H1 (cell line): ENCODE measurements around the gene OR56B4. TPM values are rescaled to one million over a fixed set of nuclear protein-coding genes. Genes with fewer than 3 reads are reported as not detected.
"Not testable (repeated sequence)": the region's sequence is repeated elsewhere in the genome, so short reads cannot be mapped to it uniquely, and the experiment has no call there.

Source experiments
- CTCF ChIA-PET: fragments of 300-600 bp; sonication (Branson Sonifier 250); formaldehyde crosslinking; loops from one replicate; lab custom pipeline; 2021; ENCODE audit not compliant: partially characterized antibody; lab: Charles Lee
- POLR2A ChIA-PET: fragments of 300-600 bp; sonication (Branson Sonifier 250); formaldehyde crosslinking; loops from one replicate; lab custom pipeline; 2021; ENCODE audit warnings: inconsistent platforms; ENCODE audit not compliant: partially characterized antibody; lab: Charles Lee
- DNase-seq, 2 experiments: peaks; one replicate each; pipeline versions ENCODE4 v3.0.0 to v3.0.0-alpha.2; 2010 to 2022; ENCODE audit warnings: low spot score in 2 of 2, low read depth in 1 of 2, mixed read lengths in 1 of 2
- FAIRE-seq: peaks from 2 replicates; lab custom pipeline; 2011; peaks lifted over from hg19 to GRCh38; lab: Jason Lieb, UNC
- H2AFZ ChIP-seq: 2 replicates; pipeline ENCODE4 v1.8.1; 2012; ENCODE audit warnings: low read length, inconsistent platforms
- H2AK5ac ChIP-seq: 2 replicates; pipeline ENCODE4 v1.6.1; 2013; ENCODE audit warnings: low read depth, low read length
- H2BK120ac ChIP-seq: replicated peaks from 2 replicates; pipeline ENCODE3; 2013; ENCODE audit warnings: low read depth, low read length, inconsistent platforms
- H2BK12ac ChIP-seq: 2 replicates; pipeline ENCODE4 v1.6.1; 2013; ENCODE audit warnings: low read depth, low read length
- H2BK15ac ChIP-seq: 2 replicates; pipeline ENCODE4 v1.6.1; 2013; ENCODE audit warnings: low read length
- H2BK20ac ChIP-seq: 2 replicates; pipeline ENCODE4 v1.6.1; 2013; ENCODE audit warnings: low read length
- H2BK5ac ChIP-seq: 2 replicates; pipeline ENCODE4 v1.6.1; 2013; ENCODE audit warnings: low read depth, low read length
- H3K14ac ChIP-seq: 2 replicates; pipeline ENCODE4 v1.6.1; 2013; ENCODE audit warnings: inconsistent platforms; ENCODE audit not compliant: insufficient read length
- H3K18ac ChIP-seq: 2 replicates; pipeline ENCODE4 v1.6.1; 2013; ENCODE audit warnings: low read length; ENCODE audit errors: extremely low read depth
- H3K23ac ChIP-seq: 2 replicates; pipeline ENCODE4 v1.6.1; 2013; ENCODE audit warnings: inconsistent platforms; ENCODE audit not compliant: insufficient read length
- H3K23me2 ChIP-seq: 2 replicates; pipeline ENCODE4 v1.6.1; 2013; ENCODE audit warnings: low read depth, low read length
- H3K27ac ChIP-seq: 2 replicates; pipeline ENCODE4 v1.6.1; 2011; ENCODE audit warnings: low read depth, low read length, inconsistent platforms
- H3K27me3 ChIP-seq, 4 experiments: replicated peaks in 1 of 4; 1 replicate in 1 of 4; 2 replicates in 3 of 4; pipeline versions ENCODE4 v1.6.1 to v1.8.1; 2011 to 2013; ENCODE audit warnings: low read length in 3 of 4, mild to moderate bottlenecking in 3 of 4, inconsistent platforms in 2 of 4, mixed read lengths in 2 of 4, moderate library complexity in 1 of 4; ENCODE audit not compliant: control insufficient read depth in 3 of 4, insufficient read depth in 3 of 4; ENCODE audit errors: extremely low read depth in 1 of 4
- H3K36me3 ChIP-seq, 4 experiments: 2 replicates each; pipeline versions ENCODE4 v1.6.1 to v1.8.1; 2011 to 2013; ENCODE audit warnings: mild to moderate bottlenecking in 4 of 4, low read length in 3 of 4, moderate library complexity in 2 of 4, control low read depth in 1 of 4, inconsistent platforms in 1 of 4; ENCODE audit not compliant: insufficient read depth in 4 of 4, control insufficient read depth in 2 of 4
- H3K4ac ChIP-seq: replicated peaks from 2 replicates; pipeline ENCODE3; 2013; ENCODE audit warnings: low read length, low read depth, mixed read lengths, inconsistent platforms; ENCODE audit not compliant: insufficient read length
- H3K4me1 ChIP-seq, 4 experiments: replicated peaks in 1 of 4; 1 replicate in 1 of 4; 2 replicates in 3 of 4; pipeline versions ENCODE4 v1.6.1 to v1.8.1; 2011 to 2013; ENCODE audit warnings: low read length in 3 of 4, inconsistent platforms in 2 of 4, mixed read lengths in 1 of 4; ENCODE audit not compliant: insufficient read depth in 4 of 4, control insufficient read depth in 3 of 4
- H3K4me2 ChIP-seq, 2 experiments: 2 replicates each; pipeline versions ENCODE4 v1.6.1 to v1.8.1; 2011 to 2013; ENCODE audit warnings: low read depth in 2 of 2, low read length in 2 of 2, control low read depth in 1 of 2, inconsistent platforms in 1 of 2, mild to moderate bottlenecking in 1 of 2; ENCODE audit not compliant: insufficient read depth in 1 of 2
- H3K4me3 ChIP-seq, 4 experiments: fragments of 200-600, 300-600 bp in 1 of 4; sonication (generic), shearing (Covaris generic), sonication (Bioruptor Twin) in 1 of 4; 2 replicates each; pipeline versions ENCODE4 v1.5.1 to v1.8.1; 2011 to 2016; ENCODE audit warnings: low read length in 4 of 4, low read depth in 3 of 4, control low read depth in 2 of 4, inconsistent platforms in 2 of 4, mild to moderate bottlenecking in 2 of 4, mixed read lengths in 1 of 4, moderate library complexity in 1 of 4; ENCODE audit not compliant: insufficient read depth in 2 of 4; ENCODE audit errors: extremely low read depth in 1 of 4
- H3K56ac ChIP-seq: replicated peaks from 2 replicates; pipeline ENCODE3; 2013; ENCODE audit warnings: low read depth, mild to moderate bottlenecking, mixed read lengths, low read length, inconsistent platforms; ENCODE audit not compliant: insufficient read length
- H3K79me1 ChIP-seq: 2 replicates; pipeline ENCODE4 v1.6.1; 2013; ENCODE audit warnings: low read depth, low read length, control low read depth
- H3K79me2 ChIP-seq, 2 experiments: 2 replicates each; pipeline versions ENCODE4 v1.6.1 to v1.8.1; 2012 to 2013; ENCODE audit warnings: low read length in 2 of 2, mild to moderate bottlenecking in 2 of 2, inconsistent platforms in 1 of 2; ENCODE audit not compliant: insufficient read depth in 2 of 2, control insufficient read depth in 1 of 2
- H3K9ac ChIP-seq, 4 experiments: replicated peaks in 1 of 4; 1 replicate in 1 of 4; 2 replicates in 3 of 4; pipeline versions ENCODE4 v1.6.1 to v1.8.1; 2011 to 2013; ENCODE audit warnings: low read depth in 3 of 4, low read length in 3 of 4, control low read depth in 2 of 4, mild to moderate bottlenecking in 2 of 4, moderate library complexity in 2 of 4, inconsistent platforms in 1 of 4; ENCODE audit errors: extremely low read depth in 1 of 4
- H3K9me3 ChIP-seq, 2 experiments: 2 replicates each; pipeline versions ENCODE4 v1.6.1 to v1.8.1; 2012 to 2013; ENCODE audit warnings: mild to moderate bottlenecking in 2 of 2, moderate library complexity in 2 of 2, control low read depth in 1 of 2, inconsistent platforms in 1 of 2, low read depth in 1 of 2, low read length in 1 of 2, mixed read lengths in 1 of 2; ENCODE audit not compliant: insufficient read depth in 2 of 2
- H4K20me1 ChIP-seq, 2 experiments: replicated peaks in 1 of 2; 2 replicates each; pipeline versions ENCODE3 to v1.8.1; 2011 to 2013; ENCODE audit warnings: inconsistent platforms in 2 of 2, low read length in 2 of 2, mild to moderate bottlenecking in 1 of 2; ENCODE audit not compliant: insufficient read depth in 2 of 2, control insufficient read depth in 1 of 2
- H4K5ac ChIP-seq: 2 replicates; pipeline ENCODE4 v1.6.1; 2013; ENCODE audit warnings: low read length, low read depth, mixed read lengths, inconsistent platforms; ENCODE audit not compliant: insufficient read length
- H4K8ac ChIP-seq: 2 replicates; pipeline ENCODE4 v1.8.0; 2013; ENCODE audit warnings: mild to moderate bottlenecking, moderate library complexity, low read length, inconsistent platforms; ENCODE audit not compliant: insufficient read depth; ENCODE audit errors: extremely low read depth
- H4K91ac ChIP-seq: replicated peaks from 2 replicates; pipeline ENCODE3; 2013; ENCODE audit warnings: low read length, mixed read lengths, inconsistent platforms; ENCODE audit not compliant: insufficient read length
- WGBS, 2 experiments: shearing (Covaris generic) in 1 of 2; methylation state at CpG; one replicate each; pipeline versions ENCODE4 v1.1.6 to v1.1.7; 2013 to 2015; ENCODE audit warnings: low lambda C conversion rate in 2 of 2, mixed read lengths in 2 of 2, inconsistent platforms in 1 of 2, low coverage in 1 of 2, missing lambda C conversion rate in 1 of 2; ENCODE audit not compliant: insufficient replicate concordance in 2 of 2, insufficient coverage in 1 of 2, insufficient read length in 1 of 2; ENCODE audit errors: extremely low coverage in 1 of 2, missing lambda C conversion rate in 1 of 2; 5-methylcytosine and 5-hydroxymethylcytosine counted together
- polyA plus RNA-seq, 7 experiments: library from polyadenylated mRNA; depleted of rRNA in 3 of 7; stranded (reverse) in 5 of 7; unstranded in 2 of 7; fragments of >200 nt in 5 of 7; fragments of 200-250 nt in 2 of 7; gene quantifications; 1 replicate in 5 of 7; 2 replicates in 1 of 7; 4 replicates in 1 of 7; pipeline versions ENCODE4 v1.2.1 to v1.2.3, GENCODE V29; 2011 to 2013; ENCODE audit warnings: missing spikeins in 2 of 7, mixed read lengths in 2 of 7
- total RNA-seq: library from RNA; stranded (reverse); fragmentation: NEBNext Ultra II Directional; extraction: Animal tissue kit (Norgen Biotek cat#: 25700); gene quantifications from 2 replicates; pipeline ENCODE4 v1.2.1, GENCODE V29; 2021

Gene OR56B4
- total and polyA plus RNA-seq, 2 of the 8 experiments (the other 6 are each of a cell fraction or from before 2014, with no cell fraction given), result not detected

DNA sequence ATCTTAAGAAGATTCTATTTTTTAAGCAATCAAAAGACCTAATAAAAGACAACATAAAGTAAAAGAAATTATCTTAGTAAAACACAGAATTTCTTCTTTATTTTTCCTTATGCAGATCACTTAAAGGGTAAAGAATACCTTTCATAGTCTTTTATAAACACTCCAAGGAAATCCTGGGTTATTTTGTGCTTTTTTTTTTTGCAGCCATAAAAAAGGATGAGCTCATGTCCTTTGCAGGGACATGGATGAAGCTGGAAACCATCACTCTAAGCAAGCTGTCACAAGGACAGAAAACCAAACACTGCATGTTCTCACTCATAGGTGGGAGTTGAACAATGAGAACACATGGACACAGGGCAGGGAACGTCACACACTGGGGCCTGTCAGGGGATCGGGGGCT lies 28.5 kb downstream of the OR56B4 start:
- H3K79me1 ChIP-seq, H3K23ac ChIP-seq, H2BK5ac ChIP-seq, H3K9me3 ChIP-seq, H3K18ac ChIP-seq, H2BK120ac ChIP-seq, H4K5ac ChIP-seq, H2BK20ac ChIP-seq, H4K20me1 ChIP-seq, H3K56ac ChIP-seq, H3K36me3 ChIP-seq, DNase-seq, H3K9ac ChIP-seq, H3K27ac ChIP-seq, H3K27me3 ChIP-seq, H3K23me2 ChIP-seq, H2BK12ac ChIP-seq, H3K4ac ChIP-seq, FAIRE-seq, H3K4me2 ChIP-seq, H3K4me3 ChIP-seq, H3K79me2 ChIP-seq, H3K4me1 ChIP-seq, H4K8ac ChIP-seq, H4K91ac ChIP-seq, H2AFZ ChIP-seq, H2BK15ac ChIP-seq, H2AK5ac ChIP-seq, H3K14ac ChIP-seq: not testable (repeated sequence)
- 93% methylated on average over 2 of the region's 2 CpGs; no CpG with 5 or more reads in 1 of the 2 experiments for WGBS, 2 experiments
- CTCF ChIA-PET, result interaction anchor here (0.6 to 0.7 kb wide), 2 partner anchors 36 to 295 kb away, joined by 3 read pairs; no protein-coding TSS in a partner anchor
- POLR2A ChIA-PET, result interaction anchor here (0.7 kb wide), 1 partner anchor 73 kb away, joined by 3 read pairs; no protein-coding TSS in a partner anchor
